Fibroblast of pulmonary artery (primary cell): ENCODE measurements around the gene MCAT.

Source experiments
- DNase-seq: peaks from one replicate; pipeline ENCODE4 v3.0.0-alpha.2; 2010; ENCODE audit warnings: low read depth
- H3K4me3 ChIP-seq: replicated peaks from 2 replicates; pipeline ENCODE4 v1.5.1; 2011; ENCODE audit warnings: low read depth, mild to moderate bottlenecking, control low read depth, low read length, moderate library complexity
- TF ChIP-seq, protein P1 (sequence below): IDR thresholded peaks from 2 replicates; pipeline ENCODE4 v1.5.1; 2011; ENCODE audit warnings: mild to moderate bottlenecking, control low read depth, low read length, inconsistent platforms; ENCODE audit errors: missing control alignments

Gene MCAT

DNA sequence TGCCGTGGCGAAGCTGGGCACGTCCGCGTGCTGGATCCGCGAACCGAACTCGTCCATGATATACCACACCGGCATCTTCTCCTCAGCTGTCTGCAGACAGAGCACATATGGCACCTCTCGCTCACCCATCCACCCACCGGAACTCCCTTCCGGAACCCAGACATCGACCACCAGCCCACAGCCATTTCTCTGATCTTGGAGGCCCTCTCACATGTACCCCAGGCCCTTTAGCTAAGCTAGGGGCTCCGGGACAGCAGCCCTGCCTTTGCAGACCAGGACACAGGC lies 36.7 kb upstream of the MCAT start:
- no peak for DNase-seq
- TF ChIP-seq, protein P1, sequence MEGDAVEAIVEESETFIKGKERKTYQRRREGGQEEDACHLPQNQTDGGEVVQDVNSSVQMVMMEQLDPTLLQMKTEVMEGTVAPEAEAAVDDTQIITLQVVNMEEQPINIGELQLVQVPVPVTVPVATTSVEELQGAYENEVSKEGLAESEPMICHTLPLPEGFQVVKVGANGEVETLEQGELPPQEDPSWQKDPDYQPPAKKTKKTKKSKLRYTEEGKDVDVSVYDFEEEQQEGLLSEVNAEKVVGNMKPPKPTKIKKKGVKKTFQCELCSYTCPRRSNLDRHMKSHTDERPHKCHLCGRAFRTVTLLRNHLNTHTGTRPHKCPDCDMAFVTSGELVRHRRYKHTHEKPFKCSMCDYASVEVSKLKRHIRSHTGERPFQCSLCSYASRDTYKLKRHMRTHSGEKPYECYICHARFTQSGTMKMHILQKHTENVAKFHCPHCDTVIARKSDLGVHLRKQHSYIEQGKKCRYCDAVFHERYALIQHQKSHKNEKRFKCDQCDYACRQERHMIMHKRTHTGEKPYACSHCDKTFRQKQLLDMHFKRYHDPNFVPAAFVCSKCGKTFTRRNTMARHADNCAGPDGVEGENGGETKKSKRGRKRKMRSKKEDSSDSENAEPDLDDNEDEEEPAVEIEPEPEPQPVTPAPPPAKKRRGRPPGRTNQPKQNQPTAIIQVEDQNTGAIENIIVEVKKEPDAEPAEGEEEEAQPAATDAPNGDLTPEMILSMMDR, result no peak
- no peak overlapping the region for H3K4me3 ChIP-seq

DNA sequence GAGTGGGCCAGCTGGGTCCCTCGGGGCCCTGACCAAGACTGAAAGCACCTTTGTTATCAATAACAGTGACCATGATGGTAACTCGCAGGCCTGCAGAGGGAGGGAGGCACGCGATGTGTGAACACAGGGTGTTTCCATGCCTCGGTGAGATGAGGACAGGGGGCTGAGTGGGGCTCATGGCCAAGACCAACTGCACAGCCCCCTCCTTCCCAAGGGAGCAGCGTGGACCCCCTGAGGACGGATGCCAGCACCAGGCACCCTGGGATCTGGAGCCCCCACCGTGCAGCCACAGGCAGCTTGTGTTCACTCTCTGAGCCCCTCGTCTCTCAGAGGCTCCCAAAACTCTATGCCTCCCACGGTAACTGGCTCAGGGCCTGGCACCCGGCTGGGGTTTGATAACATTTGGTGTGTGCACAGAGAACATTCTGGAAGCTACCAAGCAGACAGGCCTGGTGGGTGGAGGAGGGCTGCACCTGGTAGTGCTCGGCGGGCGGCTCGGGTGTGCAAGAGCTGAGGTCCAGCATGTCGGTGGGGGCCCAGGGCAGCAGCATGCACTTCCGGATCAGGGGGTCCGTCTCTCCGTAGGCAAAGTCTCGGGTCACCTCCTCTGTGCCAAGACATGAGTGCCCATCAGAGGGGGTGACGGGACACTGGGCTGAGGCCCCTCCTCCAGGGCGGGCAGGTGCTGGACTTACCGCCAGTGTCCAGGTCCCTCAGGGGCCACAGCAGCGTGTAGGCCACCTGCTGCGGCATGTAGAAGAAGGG lies 36.1 kb upstream of the MCAT start:
- H3K4me3 ChIP-seq, result no peak overlapping the region
- TF ChIP-seq, protein P1, result no peak
- DNase-seq, result no peak

DNA sequence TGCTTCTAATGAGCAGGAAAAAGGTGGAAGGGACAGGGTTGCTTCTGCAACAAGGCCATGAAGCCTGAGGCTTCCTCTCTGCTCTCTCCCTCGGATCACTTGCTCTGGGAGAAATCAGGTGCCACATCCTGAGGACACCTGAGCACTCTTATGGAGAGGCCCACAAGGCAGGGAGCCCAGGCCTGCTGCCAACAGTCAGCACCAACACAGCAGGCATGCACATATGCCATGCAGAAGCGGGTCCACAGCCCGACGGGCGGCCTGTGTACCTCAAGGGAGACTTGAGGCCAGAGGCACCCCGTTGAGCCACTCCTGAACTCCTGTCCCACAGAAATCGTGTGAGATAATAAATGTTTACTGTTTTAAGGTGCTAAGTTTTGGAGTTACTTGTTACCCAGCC lies 34.3 kb upstream of the MCAT start:
- DNase-seq, result no peak
- TF ChIP-seq, protein P1, result no peak
- no peak overlapping the region for H3K4me3 ChIP-seq

DNA sequence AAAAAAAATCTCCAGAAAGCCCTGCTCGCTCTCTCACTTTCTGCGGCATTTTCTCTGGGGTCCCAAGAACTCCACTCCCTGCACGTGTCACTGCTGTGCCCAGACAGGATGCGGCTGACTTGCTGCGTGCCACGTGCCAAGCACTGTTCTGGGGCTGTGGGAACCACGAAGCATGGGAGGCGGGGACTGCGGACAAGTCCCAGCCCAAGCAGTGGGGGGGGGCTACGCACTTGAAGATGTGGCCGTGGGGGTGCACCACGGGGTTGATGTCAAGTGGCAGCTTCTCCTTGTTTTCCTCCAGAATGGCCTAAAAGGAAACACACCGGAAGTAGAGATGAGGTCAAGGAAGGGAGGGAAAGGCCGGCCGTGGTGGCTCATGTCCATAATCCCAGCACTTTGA lies 32.9 kb upstream of the MCAT start:
- TF ChIP-seq, protein P1, result no peak
- DNase-seq, result no peak
- no peak overlapping the region for H3K4me3 ChIP-seq

DNA sequence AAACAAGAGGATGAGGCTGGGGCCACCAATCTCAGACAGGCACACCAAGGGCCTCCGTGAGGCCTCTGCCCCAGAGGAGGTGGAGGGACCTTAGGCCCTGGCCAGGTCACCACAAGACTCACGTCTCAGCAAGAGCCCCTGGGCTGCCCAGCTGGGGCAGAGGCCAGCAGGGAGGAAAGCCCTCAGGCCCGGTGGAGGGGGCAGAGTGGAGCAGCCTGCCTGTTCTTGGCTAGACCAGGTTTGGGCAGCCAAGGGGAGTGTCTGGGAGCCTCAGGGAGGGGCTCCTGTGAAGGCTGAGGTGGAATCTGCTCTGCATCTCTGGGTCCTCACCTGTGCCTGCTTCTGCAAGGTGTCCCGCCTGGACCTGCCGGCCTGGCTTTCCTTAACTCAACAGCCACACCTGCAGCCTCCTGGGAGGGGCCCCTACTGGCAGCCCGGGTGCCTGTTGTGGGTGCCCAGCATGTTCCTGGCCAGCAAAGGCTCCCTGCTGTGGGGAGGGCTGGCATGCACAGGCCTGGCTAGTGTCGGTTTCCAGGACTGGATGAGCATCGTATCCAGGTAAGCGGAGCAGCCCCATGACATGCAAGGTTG lies 31.8 kb upstream of the MCAT start:
- TF ChIP-seq, protein P1, result no peak
- no peak for DNase-seq
- H3K4me3 ChIP-seq, result no peak overlapping the region

DNA sequence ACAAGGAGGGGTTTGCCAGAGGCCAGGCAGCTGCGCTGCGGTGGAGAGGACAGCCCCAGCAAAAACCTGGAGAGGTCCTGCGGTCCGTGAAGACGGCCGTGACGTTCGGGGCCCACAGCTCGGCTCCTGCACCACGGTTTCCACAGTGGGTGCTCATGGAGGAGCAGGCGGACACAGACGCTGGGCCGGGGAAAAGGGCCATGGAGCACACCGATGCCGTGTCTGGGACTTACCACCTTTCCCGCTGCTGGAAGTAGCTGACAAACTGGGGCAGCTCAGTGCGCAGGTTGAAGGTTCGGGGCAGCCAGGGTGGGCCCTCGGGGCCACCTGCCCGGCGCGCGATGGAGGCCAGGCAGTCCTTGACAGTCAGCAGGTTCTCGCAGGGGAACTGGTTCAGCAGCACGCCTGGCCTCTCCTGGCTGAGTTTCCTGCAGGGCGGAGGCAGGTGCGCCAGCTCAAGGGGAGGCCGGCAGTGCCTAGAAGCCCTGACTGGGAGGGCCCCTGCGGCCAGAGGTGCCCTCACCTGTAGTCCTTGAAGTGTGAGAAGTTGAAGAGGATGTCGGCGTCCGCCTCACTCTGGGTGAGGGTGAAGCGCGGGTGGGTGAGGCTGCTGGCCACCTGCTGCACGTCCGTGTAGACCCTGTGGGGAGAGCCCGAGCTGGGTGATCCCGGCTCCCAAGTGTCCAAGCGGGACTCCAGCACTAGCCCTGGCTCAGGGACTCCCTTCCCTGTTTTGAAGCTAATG lies 30.9 kb upstream of the MCAT start:
- DNase-seq, result no peak
- TF ChIP-seq, protein P1, result no peak

More for the DNA sequence above, 30.9 kb upstream of the MCAT start:
- no peak overlapping the region for H3K4me3 ChIP-seq
